Measurements from ENCODE around the gene PROX2. TPM values are rescaled to one million over a fixed set of nuclear protein-coding genes. Genes with fewer than 3 reads are reported as not detected.

The PROX2 gene
- total and polyA plus RNA-seq, 9 of the 15 experiments (the other 6 are each of a cell fraction or from before 2014, with no cell fraction given), result not detected

GRCh38 chr14:74836251-74836960 lies 39.5 kb downstream of the PROX2 start:
- DNase-seq (ENCODE audit: extremely low read depth in 1 of 4, low spot score in 3 of 4) (no peak), FAIRE-seq (no peak), ATAC-seq (no peak)
- Histone ChIP-seq H3K4me3 (no peak overlapping the region), H3K4me1 (replicated peaks in 1 of 2; ENCODE audit: control insufficient read depth in 2 of 2, insufficient read depth in 2 of 2, low read length in 2 of 2) (no peaks in the 10 kb centered on the region), H4K20me1 (replicated peaks; ENCODE audit: control insufficient read depth, insufficient read depth, low read length) (no peaks in the 10 kb centered on the region), H2AFZ (ENCODE audit: low read depth, low read length) (no peak overlapping the region), H3K9me1 (ENCODE audit: control insufficient read depth, insufficient read depth, low read length) (no peaks in the 10 kb centered on the region), H3K4me2 (ENCODE audit: insufficient read depth, low read length) (no peak overlapping the region), H3K79me2 (ENCODE audit: control insufficient read depth, insufficient read depth, low read length) (no peaks in the 10 kb centered on the region), H3K9me3 (replicated peaks; ENCODE audit: control insufficient read depth, insufficient read depth, low read depth, low read length) (no peaks in the 10 kb centered on the region), H3K27ac (ENCODE audit: extremely low read depth, low read depth, low read length) (no peak overlapping the region), H3K27me3 (ENCODE audit: control insufficient read depth in 2 of 2, insufficient read depth in 2 of 2, low read length in 2 of 2) (no peaks in the 10 kb centered on the region), H3K9ac (ENCODE audit: insufficient read depth in 1 of 2, low read depth in 2 of 2, low read length in 2 of 2) (no peak overlapping the region), H3K36me3 (ENCODE audit: control insufficient read depth, insufficient read depth, low read length) (peaks cover 33% of the 10 kb centered on the region; the same call in 2 of the 3 replicates)
- WGBS (ENCODE audit: insufficient coverage, low coverage, missing lambda C conversion rate), result 100% methylated on average over 1 of the region's 1 CpG
- ChIA-PET POLR2A (interaction anchor here (1.0 kb wide), 1 partner anchor 10 kb away, joined by 3 read pairs; no protein-coding TSS in a partner anchor), CTCF (ENCODE audit: low intra/inter-chr PET ratio) (no interaction called here)
- no TSS peak for BruUV-seq (replicated peaks)
- TF ChIP-seq TRIM25 (IDR thresholded peaks at IDR 0.05; ENCODE audit: borderline replicate concordance) (no peak), PCBP2 (IDR thresholded peaks at IDR 0.05; ENCODE audit: low read depth, low read length, poor library complexity, severe bottlenecking) (no peak), ZFP30 (CRISPR knock-in tag; IDR thresholded peaks at IDR 0.05; ENCODE audit: borderline replicate concordance) (no peak), KLF6 (CRISPR knock-in tag; IDR thresholded peaks at IDR 0.05; ENCODE audit: borderline replicate concordance) (no peak), KAT8 (IDR thresholded peaks at IDR 0.05; ENCODE audit: low read depth) (no peak), SRSF7 (optimal IDR thresholded peaks at IDR 0.05; ENCODE audit: low read depth, low read length) (no peak), HMBOX1 (IDR thresholded peaks at IDR 0.05) (no peak)
- intact Hi-C loops (cut with micrococcal nuclease), result no loop called here
- in situ Hi-C loops (cut with MboI), result no loop called here
